CD4-positive, alpha-beta T cell treated with Interleukin-21 for 1 hour (primary cell): ENCODE data around the gene LRMDA.
A peak's percentile ranks its signal among the peaks of the same experiment; 100 is the strongest.

Experiments
- DNase-seq: peaks from one replicate; pipeline ENCODE4 v3.0.0-alpha.2; 2020

Gene LRMDA

DNA sequence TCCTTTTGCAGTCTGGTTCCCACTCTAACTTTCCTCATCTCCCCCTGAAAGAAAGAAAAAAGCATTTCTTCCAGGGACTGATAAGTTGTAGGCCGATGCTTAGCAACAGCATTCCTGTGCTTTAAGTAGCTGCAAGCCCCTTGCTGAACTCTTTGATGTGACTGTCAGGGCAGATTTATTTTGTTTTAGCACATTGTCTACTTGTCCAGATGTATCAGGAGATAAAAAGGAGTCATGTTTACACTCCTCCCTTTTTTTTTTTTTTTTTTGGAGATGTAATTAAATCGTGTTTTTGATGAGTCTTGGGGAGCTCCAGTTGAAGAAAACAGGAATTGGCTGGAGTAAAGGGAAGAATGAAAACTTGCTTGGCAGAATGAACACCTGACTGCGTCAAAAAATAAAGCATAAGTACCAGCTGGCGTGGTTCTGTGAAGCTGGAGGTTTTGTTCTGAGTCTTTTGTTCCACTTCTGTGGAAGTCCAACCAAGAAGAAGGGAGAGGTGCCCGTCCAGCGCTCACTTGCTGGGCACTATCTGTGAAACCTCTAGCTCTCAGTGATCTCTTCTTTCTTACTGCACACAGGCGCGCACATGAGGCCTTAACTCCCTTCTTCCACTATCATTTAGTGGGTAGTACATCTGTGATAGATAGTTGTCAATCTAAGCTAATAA, 871.7 kb downstream of the LRMDA start:
- DNase-seq: no peak

GRCh38 chr10:76303682-76304316, 872.4 kb downstream of the LRMDA start:
- DNase-seq: peak; percentile 7

DNA sequence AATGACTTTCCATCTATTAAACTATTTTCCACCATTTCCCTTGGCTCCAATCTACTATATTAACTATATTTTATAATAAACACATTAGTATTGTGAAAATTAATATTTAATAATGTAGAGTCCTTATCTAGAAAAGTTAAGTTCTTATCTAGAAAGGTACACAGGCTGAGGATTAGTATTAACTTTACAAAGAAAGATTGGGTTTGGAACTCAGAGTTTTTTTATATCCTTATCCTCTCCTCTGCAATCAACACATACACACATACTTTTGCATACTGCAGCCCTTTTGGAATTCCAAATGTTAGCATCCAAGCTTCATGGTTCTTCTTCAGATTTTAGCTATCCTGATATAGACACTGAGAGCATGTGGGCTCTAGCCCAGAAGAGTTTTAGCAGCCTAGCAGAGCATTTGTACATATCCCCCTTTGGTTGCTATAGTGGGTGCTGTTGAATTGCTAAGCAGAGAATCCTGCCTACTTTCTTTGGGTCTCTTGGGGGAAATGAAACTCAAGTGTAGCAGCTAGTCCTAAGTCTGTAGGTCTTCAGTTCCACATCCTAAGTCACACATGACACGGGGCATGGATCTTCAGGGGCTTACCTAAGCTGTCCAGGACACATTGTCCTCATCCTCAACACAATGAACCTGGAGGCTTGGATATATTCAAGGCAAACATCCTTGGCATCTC, 874.6 kb downstream of the LRMDA start:
- DNase-seq: no peak

- no peak for DNase-seq
These were observed 875.4 kb downstream of the LRMDA start for GRCh38 chr10:76306856-76307255.

DNA sequence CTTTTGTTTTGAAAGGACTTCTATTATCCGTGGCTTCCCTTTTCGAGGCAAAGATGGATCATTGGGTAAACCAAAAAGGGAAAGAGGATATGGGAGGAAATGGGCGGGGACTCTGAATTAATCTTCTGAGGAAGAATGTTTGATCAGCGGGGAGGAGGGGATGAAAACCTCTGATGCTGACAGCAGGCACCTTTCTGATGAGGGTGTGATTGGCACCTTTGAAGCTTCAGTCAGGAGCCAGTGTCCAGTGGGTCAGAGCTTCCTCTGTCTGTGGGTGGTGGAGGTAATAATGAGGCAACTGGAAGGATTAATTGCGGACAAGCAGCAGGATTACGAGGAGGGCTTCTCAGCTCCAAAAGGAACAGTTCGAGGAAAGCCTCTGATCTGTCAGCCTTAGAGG, 877.6 kb downstream of the LRMDA start:
- no peak for DNase-seq

DNA sequence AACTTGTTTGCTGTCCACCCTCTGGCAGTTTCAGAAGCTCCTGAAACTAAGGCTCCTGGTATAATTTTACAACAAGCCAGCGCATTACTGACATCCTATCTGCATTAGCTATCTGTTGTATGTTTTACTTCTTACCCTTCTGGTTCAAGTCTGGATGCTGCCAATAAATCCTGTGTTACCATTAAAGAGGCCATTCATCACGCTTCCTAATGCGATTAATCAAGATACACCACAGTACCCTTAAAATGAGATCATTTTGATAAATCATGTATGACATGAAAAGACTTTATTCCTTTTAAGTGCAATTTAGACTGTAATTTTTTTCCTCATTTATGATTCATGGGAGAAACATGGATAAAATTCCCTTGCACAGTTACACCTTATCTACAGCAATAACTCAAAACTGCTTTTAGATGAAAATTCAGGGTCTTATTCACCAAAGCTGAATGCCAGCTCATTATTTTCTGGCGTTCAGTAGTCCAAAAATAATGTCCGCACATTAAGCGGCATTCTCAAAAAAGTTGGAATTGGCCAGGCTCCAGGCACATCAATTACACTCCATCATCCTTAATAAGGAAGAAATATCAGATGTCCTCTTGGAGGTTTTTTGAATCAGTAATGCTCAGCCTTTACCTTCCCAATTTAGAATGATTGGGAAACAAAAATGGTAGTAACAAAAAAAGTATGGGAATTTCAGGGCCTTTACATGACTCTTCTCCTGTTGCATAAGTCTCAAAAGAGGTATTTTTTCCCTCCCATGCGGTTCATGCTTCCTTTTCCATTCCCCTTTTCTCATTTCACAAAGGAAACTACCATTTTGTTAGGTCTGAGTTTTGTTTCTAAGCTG, 878.5 kb downstream of the LRMDA start:
- DNase-seq: no peak

- no peak for DNase-seq
These were observed 879.2 kb downstream of the LRMDA start for GRCh38 chr10:76310588-76311080.

DNA sequence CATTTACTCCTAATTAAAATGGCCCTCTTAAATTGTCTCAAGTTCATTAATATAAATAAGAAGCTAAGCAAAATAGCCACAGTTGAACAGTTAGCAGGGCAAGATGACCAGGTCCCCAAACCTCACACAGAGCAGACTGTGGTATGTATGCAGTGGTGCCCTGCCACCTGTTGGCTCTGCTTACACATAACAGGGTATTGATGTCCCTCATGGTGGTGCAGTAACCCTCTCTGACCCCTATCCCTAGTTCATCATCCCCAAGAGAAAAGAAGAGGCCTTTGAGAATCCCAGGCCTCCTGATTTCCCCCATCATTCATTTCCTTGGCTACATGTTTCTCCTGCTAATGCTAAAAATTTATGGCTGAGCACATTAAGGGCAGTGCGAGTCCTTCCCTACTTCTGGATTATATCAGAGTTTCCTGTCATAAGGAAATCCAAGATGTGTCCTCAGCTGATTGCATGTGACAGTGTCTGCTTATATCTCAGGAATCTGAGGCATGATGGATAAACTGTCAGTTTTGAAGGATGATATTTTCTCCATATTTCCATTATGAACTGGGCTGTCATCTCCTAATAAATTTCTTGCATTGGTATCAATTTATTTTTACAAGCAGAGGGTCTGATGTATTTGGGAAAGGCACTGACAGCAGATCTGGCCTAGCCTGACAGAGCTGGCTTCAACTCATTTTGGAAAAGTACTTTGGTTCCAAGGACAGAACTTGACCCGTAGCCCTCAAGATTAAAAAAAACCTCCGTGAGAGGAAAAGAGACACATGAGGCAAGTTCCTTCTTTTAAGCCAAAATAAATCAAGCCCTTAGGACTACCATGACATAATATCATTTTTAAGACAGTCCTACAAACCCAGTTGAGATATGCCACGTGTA, 880.6 kb downstream of the LRMDA start:
- DNase-seq: no peak

DNA sequence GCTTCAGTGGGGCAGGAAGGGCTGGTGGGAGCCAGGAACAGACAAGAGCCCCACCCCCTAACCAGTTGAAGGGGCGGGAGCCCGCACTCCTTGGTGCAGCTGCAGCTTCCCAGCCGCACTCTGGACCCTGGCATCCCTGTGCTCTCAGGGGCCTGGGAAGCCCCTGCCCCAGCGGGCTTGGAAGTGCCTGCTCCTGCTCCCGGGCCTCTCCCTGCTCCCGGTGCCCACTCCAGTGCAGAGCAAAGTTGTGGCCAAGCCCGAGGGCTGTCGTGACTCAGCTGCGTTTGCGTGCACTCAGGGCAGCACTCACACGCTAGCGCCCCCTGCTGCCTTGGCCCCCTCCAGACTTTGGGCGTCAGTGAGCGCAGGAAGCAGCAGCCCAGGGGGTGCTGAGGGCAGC, 883.8 kb downstream of the LRMDA start:
- DNase-seq: no peak

DNA sequence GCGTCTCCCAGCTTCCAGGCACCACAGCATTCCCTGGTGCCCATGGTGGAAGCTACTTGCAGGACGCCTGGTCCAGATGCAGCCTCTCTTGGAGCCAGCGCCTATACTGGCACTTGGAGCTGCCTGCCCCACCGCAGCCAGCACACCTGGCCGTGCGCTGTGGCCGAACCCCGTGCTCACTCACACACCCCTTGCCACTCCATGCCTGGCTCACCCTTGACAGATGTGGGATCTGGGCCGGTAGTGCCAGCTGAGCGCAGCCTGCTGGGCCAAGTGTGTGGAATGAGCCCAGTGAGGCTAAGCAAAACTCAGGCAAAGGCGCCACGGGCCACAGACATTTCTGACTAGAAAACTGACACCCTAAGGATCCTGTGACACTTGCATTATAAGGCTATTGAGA, 884.8 kb downstream of the LRMDA start:
- no peak for DNase-seq

DNA sequence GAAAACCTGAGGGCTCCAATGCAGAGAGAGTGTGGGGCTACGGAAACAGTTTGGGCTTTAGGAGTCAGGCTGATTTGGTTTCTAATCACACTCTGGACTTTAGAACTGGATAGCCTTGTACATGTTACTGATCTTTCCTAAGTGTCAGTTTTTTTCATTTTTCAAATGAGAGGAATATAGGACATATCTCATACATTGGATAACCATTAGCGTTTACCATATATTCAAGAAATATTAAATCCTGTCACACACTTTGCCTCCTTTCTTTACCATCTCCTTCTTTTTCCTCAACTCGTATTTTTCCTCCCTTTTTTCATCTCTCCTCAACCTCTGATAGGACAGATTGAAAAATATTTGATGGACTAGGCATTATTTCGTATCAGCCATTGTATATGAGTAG, 885.7 kb downstream of the LRMDA start:
- DNase-seq: no peak

DNA sequence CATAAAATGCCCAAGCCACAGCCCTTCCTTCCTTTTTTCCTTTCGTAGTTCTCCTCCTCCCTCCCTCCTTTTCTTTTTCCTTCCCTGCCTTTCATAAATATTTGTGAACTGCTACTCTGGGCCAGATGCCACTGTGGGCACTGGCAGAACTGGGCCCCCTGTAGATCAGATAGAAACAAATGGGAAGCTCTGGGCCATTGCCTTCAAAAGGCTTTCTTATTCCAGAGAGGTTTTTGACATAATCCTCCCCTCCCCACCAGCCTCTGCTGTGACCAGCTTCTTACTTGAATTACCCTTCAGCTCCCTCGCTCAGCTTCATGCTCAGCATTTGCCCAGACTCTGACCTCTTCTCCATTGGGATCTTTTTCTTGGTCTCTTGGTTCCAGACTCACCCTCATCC, 886.8 kb downstream of the LRMDA start:
- DNase-seq: no peak

DNA sequence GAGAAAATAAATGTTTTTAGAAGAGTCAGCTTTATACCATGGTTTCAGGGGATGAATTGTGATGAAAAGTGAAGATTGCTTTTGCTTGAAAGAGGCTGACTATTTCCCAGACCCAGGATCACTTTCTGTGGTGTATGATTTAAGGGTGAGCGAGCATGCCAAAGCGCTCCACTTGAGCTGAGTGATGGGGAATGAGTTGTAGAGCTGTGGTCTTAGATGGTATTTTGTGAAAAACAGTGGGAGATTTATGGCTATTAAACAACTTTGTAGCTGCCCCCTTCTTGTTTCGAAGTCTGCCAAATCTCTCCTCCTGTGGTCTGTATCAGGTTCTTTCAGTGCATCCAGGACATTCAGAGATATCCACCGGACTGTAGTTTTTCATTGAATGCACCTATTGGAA, 888.2 kb downstream of the LRMDA start:
- DNase-seq: no peak

- no peak for DNase-seq
These were observed 892.9 kb downstream of the LRMDA start for GRCh38 chr10:76324283-76324682.

DNA sequence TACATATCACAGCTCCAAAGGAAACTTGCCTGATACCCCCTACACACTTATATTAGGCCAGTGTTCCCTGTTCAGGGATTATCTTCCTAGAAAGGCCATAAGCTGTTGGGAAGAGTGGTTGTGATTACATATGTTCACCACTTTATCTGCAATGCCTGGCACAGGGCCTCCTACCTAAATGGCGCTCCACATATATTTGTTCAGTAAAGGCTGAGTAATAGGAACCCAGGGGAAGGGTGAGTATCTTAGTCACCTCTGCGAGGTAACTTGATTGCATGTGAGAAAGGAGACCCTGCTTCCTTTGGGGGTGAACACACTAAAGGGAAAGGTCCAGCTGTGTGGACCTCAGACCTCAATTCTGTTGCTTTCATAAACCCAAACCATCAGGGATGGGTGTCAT, 896.0 kb downstream of the LRMDA start:
- DNase-seq: no peak

DNA sequence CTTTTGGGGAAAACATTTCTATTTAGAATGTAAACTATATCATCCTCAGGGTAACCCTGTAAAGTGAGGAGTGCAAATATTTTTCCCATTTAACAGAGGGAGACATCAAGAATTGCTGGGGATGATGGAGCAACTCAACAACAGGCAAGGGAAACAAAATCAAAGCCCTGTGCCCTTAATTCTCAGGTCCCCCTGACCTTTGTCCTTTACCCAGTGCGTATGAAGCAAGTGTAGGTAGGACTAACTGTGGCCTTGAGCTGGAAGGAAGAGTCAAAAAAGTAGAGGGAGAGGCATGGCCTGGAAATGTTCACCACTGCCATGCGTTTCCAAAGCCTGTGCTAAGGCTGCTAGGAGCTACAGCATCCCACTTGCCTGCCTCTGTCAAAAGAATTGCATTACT, 896.9 kb downstream of the LRMDA start:
- DNase-seq: no peak

DNA sequence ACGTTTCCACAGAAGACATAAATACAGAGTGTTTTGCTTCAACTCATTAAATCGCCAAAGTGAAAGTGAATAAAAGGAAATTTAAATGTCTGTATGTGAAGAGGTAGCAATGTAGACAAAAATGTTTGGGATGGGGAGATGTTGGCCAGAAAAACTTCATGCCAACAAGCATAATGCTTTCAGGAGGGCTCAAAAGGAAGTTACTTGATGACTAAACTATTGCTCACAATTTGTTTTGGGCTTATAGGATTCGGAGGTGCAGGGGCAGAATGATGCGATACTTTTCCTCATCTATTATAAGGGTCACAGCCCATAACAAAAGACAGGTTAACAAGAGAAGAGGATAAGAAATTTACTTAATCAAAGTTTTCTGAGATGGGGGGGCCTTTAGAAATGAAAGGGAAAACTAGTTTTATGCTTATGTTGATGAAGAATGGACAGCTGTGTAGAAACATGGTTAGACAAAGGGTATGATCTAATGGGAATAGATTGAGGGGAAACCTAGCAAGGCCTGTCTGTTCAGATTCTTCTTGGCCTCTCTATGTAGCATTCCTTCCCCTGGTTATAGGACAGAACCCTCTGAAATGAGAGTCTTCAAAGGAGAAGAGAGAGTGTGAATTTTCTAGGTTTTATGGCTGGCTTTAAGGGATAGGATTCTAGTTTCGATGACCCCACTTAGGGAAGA, 898.6 kb downstream of the LRMDA start:
- DNase-seq: no peak

GRCh38 chr10:76331742-76332141, 900.3 kb downstream of the LRMDA start:
- DNase-seq: no peak

GRCh38 chr10:76333326-76333725, 901.9 kb downstream of the LRMDA start:
- DNase-seq: no peak

DNA sequence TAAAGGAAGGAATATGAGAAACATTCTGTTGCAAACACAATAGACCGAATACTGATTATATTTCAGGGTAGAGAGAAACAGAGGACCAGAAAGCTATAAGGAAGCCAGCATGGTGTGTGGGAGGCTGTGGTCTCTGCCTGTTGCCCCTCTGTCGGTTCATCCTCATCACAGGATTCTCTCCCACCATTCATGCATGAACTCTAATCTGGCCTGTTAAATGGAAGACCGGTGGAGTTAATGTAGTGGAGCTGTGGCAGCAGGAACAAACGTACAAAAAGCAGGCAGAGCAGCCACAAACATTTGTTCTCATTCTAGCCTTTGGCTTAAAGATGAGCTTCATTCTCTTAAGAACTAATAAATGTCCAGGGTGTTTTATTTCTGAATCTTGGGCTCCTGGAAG, 902.4 kb downstream of the LRMDA start:
- DNase-seq: no peak

DNA sequence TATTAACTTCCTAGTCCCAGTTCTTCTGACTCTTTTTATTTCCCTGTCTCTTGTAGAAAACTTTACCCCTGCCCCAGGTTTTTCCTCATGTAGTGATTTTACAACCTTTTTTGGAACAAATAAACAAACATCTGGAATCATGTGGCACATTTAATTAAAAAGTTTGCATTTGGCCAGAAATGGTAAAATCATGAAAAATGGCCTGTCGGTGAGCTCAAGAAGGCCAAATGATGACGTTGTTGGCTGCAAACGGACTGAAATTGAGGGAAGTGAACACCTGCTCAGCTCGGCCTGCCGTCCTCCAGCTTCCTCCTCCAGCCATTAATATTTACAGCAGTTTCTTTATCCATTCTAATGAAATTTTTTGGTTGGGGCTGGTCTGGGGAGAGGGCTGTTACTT, 902.8 kb downstream of the LRMDA start:
- DNase-seq: no peak
